Muscle of back (tissue), 11 donors: ENCODE data around the gene STARD10. TPM values are rescaled to one million over a fixed set of nuclear protein-coding genes. Genes with fewer than 3 reads are reported as not detected.

ENCODE experiments used
- DNase-seq, 3 donors: peaks; one replicate each; pipeline versions ENCODE4 v3.0.0 to v3.0.0-alpha.2; 2013
- polyA plus RNA-seq, 10 donors: library from polyadenylated mRNA; unstranded; fragments of 120-200 nt; gene quantifications; one replicate each; pipeline ENCODE4 v1.2.1, GENCODE V29; 2013; ENCODE audit not compliant: insufficient read length in 10 of 10

The STARD10 gene
- polyA plus RNA-seq, 10 donors = 36.9 to 68.3 (median 46.8) TPM

- DNase-seq = no peak
Observed at GRCh38 chr11:72767203-72768062, 26.4 kb downstream of the STARD10 start.

GRCh38 chr11:72766152-72766902 is 27.5 kb downstream of the STARD10 start:
- no peak for DNase-seq

GRCh38 chr11:72764503-72764902 is 29.3 kb downstream of the STARD10 start:
- no peak for DNase-seq

GRCh38 chr11:72763823-72764222 is 30.0 kb downstream of the STARD10 start:
- no peak for DNase-seq

- no peak for DNase-seq
Observed at GRCh38 chr11:72762641-72763304, 31.1 kb downstream of the STARD10 start.

- DNase-seq = no peak
Observed at GRCh38 chr11:72760539-72761405, 33.1 kb downstream of the STARD10 start.

GRCh38 chr11:72759468-72759985 is 34.3 kb downstream of the STARD10 start:
- DNase-seq = no peak

- peak; percentile 52 to 81 (median 62) for DNase-seq
Observed at GRCh38 chr11:72758690-72759389, 35.0 kb downstream of the STARD10 start.

- DNase-seq = no peak
Observed at GRCh38 chr11:72758304-72758689, 35.5 kb downstream of the STARD10 start.

GRCh38 chr11:72755713-72756285 is 38.0 kb downstream of the STARD10 start:
- no peak for DNase-seq

- no peak for DNase-seq
Observed at GRCh38 chr11:72754544-72755155, 39.2 kb downstream of the STARD10 start.

- no peak for DNase-seq
Observed at GRCh38 chr11:72754149-72754543, 39.7 kb downstream of the STARD10 start.

GRCh38 chr11:72753341-72754148 is 40.3 kb downstream of the STARD10 start:
- DNase-seq = no peak

- peak in 2 of 3 donors; percentile 68 to 74 for DNase-seq
Observed at GRCh38 chr11:72752088-72752914, 41.5 kb downstream of the STARD10 start, which contains the start of gene ARAP1. Gene ARAP1 (minus strand): TSS chr11:72752408. CDS start chr11:72727128, 25,280 bp downstream.

- no peak for DNase-seq
Observed at GRCh38 chr11:72751116-72752087, 42.4 kb downstream of the STARD10 start.

- no peak for DNase-seq
Observed at GRCh38 chr11:72750556-72751115, 43.2 kb downstream of the STARD10 start.
